ENCODE data around the gene BAMBI. TPM values are rescaled to one million over a fixed set of nuclear protein-coding genes. Genes with fewer than 3 reads are reported as not detected.

Gene BAMBI
- total RNA-seq, result 10 to 100 TPM in 1 of 4 donors, 1 to 10 TPM in 1, under 1 TPM in 1, not detected in 1; 0.53 to 10.7 (median 2.5) TPM

GRCh38 chr10:28676968-28677887 lies at the start of gene BAMBI:
TSS of gene BAMBI (plus strand) at chr10:28677521. CDS start at chr10:28677898, 377 bp downstream.
- Histone ChIP-seq H3K27ac (peak within 1 kb of the TSS; percentile 33 to 67 (median 48)), H3K27me3 (peaks cover 0 to 3% of the 10 kb centered on the region in 2 donors)
- TF ChIP-seq CTCF (IDR thresholded peaks at IDR 0.05) (peak; percentile 17 to 82 (median 60)), POLR2A (IDR thresholded peaks at IDR 0.05) (peak; percentile 26 to 84)

DNA sequence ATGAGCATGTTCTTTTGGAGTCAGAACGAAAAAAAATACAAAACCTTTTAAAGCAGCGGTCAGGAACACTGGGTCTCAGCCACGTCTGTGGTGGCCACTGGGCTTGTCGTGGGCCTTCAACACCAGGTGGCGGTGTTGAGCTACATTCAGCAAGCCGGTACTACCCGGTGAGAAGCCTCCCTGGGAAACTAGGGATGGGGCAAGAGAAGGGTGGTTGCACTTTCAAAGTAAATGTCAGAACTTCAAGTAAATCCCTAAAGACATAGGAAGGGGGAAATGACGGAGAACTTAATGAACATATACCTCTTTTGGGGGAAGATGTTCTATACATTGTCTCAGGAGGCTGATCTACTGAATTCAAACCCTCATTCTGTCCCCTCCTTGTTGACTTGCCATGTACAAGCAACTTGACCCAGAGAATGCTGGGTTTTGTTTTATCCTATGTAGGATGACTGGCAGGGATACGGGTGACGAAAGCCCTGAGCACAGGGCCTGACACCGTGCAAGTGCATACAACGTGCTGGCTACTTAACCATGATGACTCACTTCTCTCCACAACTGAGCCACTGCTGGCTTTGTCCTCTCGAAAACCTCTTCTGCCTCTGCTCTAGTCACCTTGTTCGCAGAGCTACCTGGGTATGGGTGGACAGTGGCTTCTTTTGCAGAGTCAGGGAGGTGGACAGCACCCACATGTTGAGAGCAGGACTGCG lies 49.0 kb upstream of the BAMBI start:
- Histone ChIP-seq H3K4me1 (no peaks in the 10 kb centered on the region), H3K4me3 (no peak overlapping the region), H3K27me3 (no peaks in the 10 kb centered on the region), H3K9me3 (no peaks in the 10 kb centered on the region), H3K36me3 (no peaks in the 10 kb centered on the region), H3K27ac (no peak overlapping the region)
- TF ChIP-seq POLR2A (IDR thresholded peaks at IDR 0.05) (no peak), CTCF (IDR thresholded peaks at IDR 0.05) (peak; percentile 49 to 85 (median 71))
- DNase-seq, result peak; percentile 61 to 89 (median 78)

More at GRCh38 chr10:28676968-28677887, at the start of gene BAMBI:
- Histone ChIP-seq H3K4me3 (peak within 1 kb of the TSS; percentile 44 to 81 (median 69)), H3K9me3 (peaks cover 0 to 4% (median 0%) of the 10 kb centered on the region in 4 donors), H3K4me1 (peaks cover 0 to 27% (median 4%) of the 10 kb centered on the region in 4 donors), H3K36me3 (no peaks in the 10 kb centered on the region)
- DNase-seq, result peak; percentile 76 to 95 (median 92)

- no peak for TF ChIP-seq POLR2A (IDR thresholded peaks at IDR 0.05)
- no peak for TF ChIP-seq CTCF (IDR thresholded peaks at IDR 0.05)
- no peaks in the 10 kb centered on the region for H3K27me3 ChIP-seq
- no peak overlapping the region for H3K27ac ChIP-seq
- no peaks in the 10 kb centered on the region for H3K36me3 ChIP-seq
- H3K4me1 ChIP-seq, result no peaks in the 10 kb centered on the region
- no peaks in the 10 kb centered on the region for H3K9me3 ChIP-seq
- H3K4me3 ChIP-seq, result no peak overlapping the region
- DNase-seq, result no peak
Observed at GRCh38 chr10:28631896-28632583, 45.3 kb upstream of the BAMBI start.

GRCh38 chr10:28632584-28632945 lies 44.8 kb upstream of the BAMBI start:
- no peak overlapping the region for H3K4me3 ChIP-seq
- H3K27ac ChIP-seq, result no peak overlapping the region
- H3K36me3 ChIP-seq, result no peaks in the 10 kb centered on the region
- H3K9me3 ChIP-seq, result no peaks in the 10 kb centered on the region
- no peaks in the 10 kb centered on the region for H3K4me1 ChIP-seq
- H3K27me3 ChIP-seq, result no peaks in the 10 kb centered on the region
- no peak for DNase-seq
- TF ChIP-seq POLR2A (IDR thresholded peaks at IDR 0.05), result no peak
- TF ChIP-seq CTCF (IDR thresholded peaks at IDR 0.05), result no peak

- no peak overlapping the region for H3K4me3 ChIP-seq
- H3K27ac ChIP-seq, result no peak overlapping the region
- no peaks in the 10 kb centered on the region for H3K27me3 ChIP-seq
- no peaks in the 10 kb centered on the region for H3K4me1 ChIP-seq
- H3K9me3 ChIP-seq, result no peaks in the 10 kb centered on the region
- TF ChIP-seq CTCF (IDR thresholded peaks at IDR 0.05), result no peak
- TF ChIP-seq POLR2A (IDR thresholded peaks at IDR 0.05), result no peak
- no peaks in the 10 kb centered on the region for H3K36me3 ChIP-seq
- DNase-seq, result no peak
Observed at GRCh38 chr10:28633750-28634149, 43.6 kb upstream of the BAMBI start.
